Measurements from ENCODE around the gene ASB2. TPM values are rescaled to one million over a fixed set of nuclear protein-coding genes. Genes with fewer than 3 reads are reported as not detected.

ASB2 gene
- total RNA-seq, 1 experiment from 2014 or later = 0.35 TPM

- no peak overlapping the region for H2BK20ac ChIP-seq (ENCODE audit: low read depth, low read length, poor library complexity, severe bottlenecking)
- no peak overlapping the region for H3K4ac ChIP-seq (ENCODE audit: low read depth, low read length)
- H3K14ac ChIP-seq (ENCODE audit: insufficient read depth, low read length) = no peak overlapping the region
- H3K9me3 ChIP-seq (ENCODE audit: control insufficient read depth, low read depth, low read length) = no peaks in the 10 kb centered on the region
- Mint-ChIP-seq H3K27ac (no peak overlapping the region), H3K27me3 (ENCODE audit: low read depth) (peaks cover 5% of the 10 kb centered on the region), H3K36me3 (ENCODE audit: insufficient read depth in 1 of 3, low read depth in 3 of 3) (no peaks in the 10 kb centered on the region), H3K4me1 (peaks cover 4 to 11% of the 10 kb centered on the region in 2 experiments), H3K4me3 (no peak overlapping the region), H3K9me3 (no peaks in the 10 kb centered on the region)
- no peak overlapping the region for H3K9ac ChIP-seq (ENCODE audit: extremely low read depth, insufficient read length, low read length)
- no peak overlapping the region for H3K18ac ChIP-seq (ENCODE audit: insufficient read length, low read depth, low read length)
- no peak overlapping the region for H4K5ac ChIP-seq (ENCODE audit: insufficient read length, low read depth, low read length)
- TF ChIP-seq CTCF (conservative IDR thresholded peaks at IDR 0.05) = no peak
- H2AFZ ChIP-seq (ENCODE audit: low read length) = no peak overlapping the region
- WGBS (ENCODE audit: extremely low coverage, insufficient read length, low lambda C conversion rate) = no CpG with 5 or more reads among the region's 4 CpGs
- H4K91ac ChIP-seq (ENCODE audit: insufficient read length, low read depth, low read length) = no peak overlapping the region
- no peaks in the 10 kb centered on the region for H3K23me2 ChIP-seq (ENCODE audit: insufficient read length, low read depth, low read length, poor library complexity, severe bottlenecking)
- H4K20me1 ChIP-seq (ENCODE audit: control insufficient read depth, insufficient read depth, insufficient read length) = no peaks in the 10 kb centered on the region
- no peak overlapping the region for H3T11ph ChIP-seq (ENCODE audit: low read length)
- H2AK5ac ChIP-seq (ENCODE audit: insufficient read length, low read length) = no peak overlapping the region
- no peak overlapping the region for H2BK12ac ChIP-seq (ENCODE audit: insufficient read length, low read depth, low read length)
- H3K56ac ChIP-seq (ENCODE audit: insufficient read length, low read depth, low read length) = no peak overlapping the region
- H2BK5ac ChIP-seq (ENCODE audit: insufficient read length, low read length) = no peak overlapping the region
- H3K79me1 ChIP-seq (ENCODE audit: insufficient read depth, low read depth, low read length, poor library complexity, severe bottlenecking) = no peaks in the 10 kb centered on the region
- no peak overlapping the region for H2BK15ac ChIP-seq (ENCODE audit: low read depth, low read length)
- no peak overlapping the region for H2BK120ac ChIP-seq (ENCODE audit: low read depth, low read length, poor library complexity, severe bottlenecking)
- no peaks in the 10 kb centered on the region for H3K4me1 ChIP-seq (ENCODE audit: insufficient read depth, low read length)
- H3K27ac ChIP-seq (ENCODE audit: insufficient read length, low read depth, low read length) = no peak overlapping the region
- H3K4me2 ChIP-seq (ENCODE audit: insufficient read depth, insufficient read length, low read length) = no peak overlapping the region
- no peaks in the 10 kb centered on the region for H3K27me3 ChIP-seq (ENCODE audit: insufficient read depth, low read length)
- H3K23ac ChIP-seq (ENCODE audit: insufficient read length, low read depth, low read length) = no peak overlapping the region
- H4K8ac ChIP-seq (replicated peaks; ENCODE audit: insufficient read length, low read depth, low read length) = no peak overlapping the region
- H3K79me2 ChIP-seq (ENCODE audit: insufficient read depth, low read length) = no peaks in the 10 kb centered on the region
- DNase-seq = no peak
Observed at GRCh38 chr14:94003397-94003796, 27.0 kb upstream of the ASB2 start.
